GM12875 (cell line): ENCODE results near the gene MOSPD3.

Source experiments
- H3K4me3 ChIP-seq: one replicate; pipeline ENCODE4 v1.5.1; 2011; ENCODE audit warnings: low read depth, low read length, control low read depth
- CTCF ChIP-seq: IDR thresholded peaks from 2 replicates; pipeline ENCODE4 v1.5.1; 2011; ENCODE audit warnings: low read depth, mild to moderate bottlenecking, control low read depth, inconsistent platforms, low read length, moderate library complexity, borderline replicate concordance; ENCODE audit not compliant: insufficient read depth

MOSPD3 gene

GRCh38 chr7:100583132-100584053 is 28.9 kb upstream of the MOSPD3 start:
- no peak for TF ChIP-seq CTCF
- H3K4me3 ChIP-seq: peak overlapping the region; percentile 94

GRCh38 chr7:100584054-100584682 is 28.2 kb upstream of the MOSPD3 start:
- peak overlapping the region; percentile 94 for H3K4me3 ChIP-seq
- TF ChIP-seq CTCF: no peak

GRCh38 chr7:100584683-100585510 is 27.4 kb upstream of the MOSPD3 start:
- H3K4me3 ChIP-seq: peak overlapping the region; percentile 94
- no peak for TF ChIP-seq CTCF

GRCh38 chr7:100585511-100586265 is 26.7 kb upstream of the MOSPD3 start, which contains the start of gene LRCH4:
TSS of gene LRCH4 (minus strand) at chr7:100586129. CDS start at chr7:100586100, 29 bp downstream.
- H3K4me3 ChIP-seq: peak within 1 kb of the TSS; percentile 94
- TF ChIP-seq CTCF: no peak

GRCh38 chr7:100586266-100587025 is 25.9 kb upstream of the MOSPD3 start, which contains the start of gene FBXO24:
TSS of gene FBXO24 (plus strand) at chr7:100586328. CDS start at chr7:100586626, 298 bp downstream.
- H3K4me3 ChIP-seq: peak within 1 kb of the TSS; percentile 94
- TF ChIP-seq CTCF: no peak
